Measurements from ENCODE around the gene ZNF484. TPM values are rescaled to one million over a fixed set of nuclear protein-coding genes. Genes with fewer than 3 reads are reported as not detected.
"Not testable (repeated sequence)": the region's sequence is repeated elsewhere in the genome, so short reads cannot be mapped to it uniquely, and the experiment has no call there.

The ZNF484 gene
- total RNA-seq, 1 experiment from 2014 or later: 12.7 TPM

GRCh38 chr9:92882276-92882675, 4.4 kb upstream of the ZNF484 start:
- H3K36me3 ChIP-seq (ENCODE audit: insufficient read depth, low read length, poor library complexity, severe bottlenecking): no peaks in the 10 kb centered on the region
- H3K4me1 ChIP-seq (ENCODE audit: insufficient read depth, low read length, poor library complexity, severe bottlenecking): no peaks in the 10 kb centered on the region
- H3K4me3 ChIP-seq (ENCODE audit: low read depth, low read length, poor library complexity, severe bottlenecking): no peak overlapping the region
- no peak for DNase-seq (ENCODE audit: low spot score)
- no peaks in the 10 kb centered on the region for H3K9me3 ChIP-seq (ENCODE audit: low read depth, low read length, poor library complexity, severe bottlenecking)
- H3K27ac ChIP-seq (ENCODE audit: low read depth, low read length, poor library complexity, severe bottlenecking): no peak overlapping the region
- POLR2A ChIA-PET (ENCODE audit: low non-redundant PET): no interaction called here
- CTCF ChIA-PET: no interaction called here
- no TSS peak for BruUV-seq (replicated peaks)
- no peaks in the 10 kb centered on the region for H3K27me3 ChIP-seq (replicated peaks; ENCODE audit: insufficient read depth, low read depth, low read length, poor library complexity)
- TF ChIP-seq CTCF (conservative IDR thresholded peaks at IDR 0.05; ENCODE audit: low read depth, low read length) (no peak), EZH2 (IDR thresholded peaks at IDR 0.05; ENCODE audit: borderline replicate concordance, low read depth, low read length, poor library complexity, severe bottlenecking) (no peak)
- intact Hi-C loops (cut with micrococcal nuclease; ENCODE audit: unreplicated experiment): no loop called here

GRCh38 chr9:92875373-92875772, 2.5 kb downstream of the ZNF484 start:
- POLR2A ChIA-PET (ENCODE audit: low non-redundant PET): no interaction called here
- H3K27ac ChIP-seq (ENCODE audit: low read depth, low read length, poor library complexity, severe bottlenecking): no peak overlapping the region
- no peak for TF ChIP-seq CTCF (conservative IDR thresholded peaks at IDR 0.05; ENCODE audit: low read depth, low read length)
- CTCF ChIA-PET: no interaction called here
- H3K27me3 ChIP-seq (replicated peaks; ENCODE audit: insufficient read depth, low read depth, low read length, poor library complexity): no peaks in the 10 kb centered on the region
- no TSS peak for BruUV-seq (replicated peaks)
- no peaks in the 10 kb centered on the region for H3K36me3 ChIP-seq (ENCODE audit: insufficient read depth, low read length, poor library complexity, severe bottlenecking)
- H3K9me3 ChIP-seq (ENCODE audit: low read depth, low read length, poor library complexity, severe bottlenecking): no peaks in the 10 kb centered on the region
- H3K4me3 ChIP-seq (ENCODE audit: low read depth, low read length, poor library complexity, severe bottlenecking): no peak overlapping the region
- no peak for DNase-seq (ENCODE audit: low spot score)
- H3K4me1 ChIP-seq (ENCODE audit: insufficient read depth, low read length, poor library complexity, severe bottlenecking): no peaks in the 10 kb centered on the region
- intact Hi-C loops (cut with micrococcal nuclease; ENCODE audit: unreplicated experiment): no loop called here

- intact Hi-C loops (cut with micrococcal nuclease; ENCODE audit: unreplicated experiment): no loop called here
- H3K4me3 ChIP-seq (ENCODE audit: low read depth, low read length, poor library complexity, severe bottlenecking): no peak overlapping the region
- no peak overlapping the region for H3K27ac ChIP-seq (ENCODE audit: low read depth, low read length, poor library complexity, severe bottlenecking)
- TF ChIP-seq CTCF (conservative IDR thresholded peaks at IDR 0.05; ENCODE audit: low read depth, low read length): no peak
- no peak for TF ChIP-seq EZH2 (IDR thresholded peaks at IDR 0.05; ENCODE audit: borderline replicate concordance, low read depth, low read length, poor library complexity, severe bottlenecking)
- DNase-seq (ENCODE audit: low spot score): no peak
- ChIA-PET POLR2A (ENCODE audit: low non-redundant PET) (no interaction called here), CTCF (no interaction called here)
- no peaks in the 10 kb centered on the region for H3K9me3 ChIP-seq (ENCODE audit: low read depth, low read length, poor library complexity, severe bottlenecking)
- H3K27me3 ChIP-seq (replicated peaks; ENCODE audit: insufficient read depth, low read depth, low read length, poor library complexity): no peaks in the 10 kb centered on the region
- no TSS peak for BruUV-seq (replicated peaks)
- H3K36me3 ChIP-seq (ENCODE audit: insufficient read depth, low read length, poor library complexity, severe bottlenecking): no peaks in the 10 kb centered on the region
- no peaks in the 10 kb centered on the region for H3K4me1 ChIP-seq (ENCODE audit: insufficient read depth, low read length, poor library complexity, severe bottlenecking)
Measured at GRCh38 chr9:92870289-92870688, 7.5 kb downstream of the ZNF484 start.

GRCh38 chr9:92866600-92866999, 11.2 kb downstream of the ZNF484 start:
- H3K4me3 ChIP-seq (ENCODE audit: low read depth, low read length, poor library complexity, severe bottlenecking); BruUV-seq (replicated peaks); intact Hi-C loops (cut with micrococcal nuclease; ENCODE audit: unreplicated experiment); H3K9me3 ChIP-seq (ENCODE audit: low read depth, low read length, poor library complexity, severe bottlenecking); DNase-seq (ENCODE audit: low spot score); H3K27me3 ChIP-seq (replicated peaks; ENCODE audit: insufficient read depth, low read depth, low read length, poor library complexity); H3K27ac ChIP-seq (ENCODE audit: low read depth, low read length, poor library complexity, severe bottlenecking); CTCF ChIA-PET; POLR2A ChIA-PET (ENCODE audit: low non-redundant PET); H3K4me1 ChIP-seq (ENCODE audit: insufficient read depth, low read length, poor library complexity, severe bottlenecking); H3K36me3 ChIP-seq (ENCODE audit: insufficient read depth, low read length, poor library complexity, severe bottlenecking): not testable (repeated sequence)

Measured in A673 (cell line).